GM18517 (cell line): ENCODE data around the gene SEC23B.
"Not testable (repeated sequence)": the region's sequence is repeated elsewhere in the genome, so short reads cannot be mapped to it uniquely, and the experiment has no call there.

Experiments
- ATAC-seq: cut with Tn5 transposase; IDR thresholded peaks from one replicate; pipeline ENCODE4 v1.9.1; 2021; ENCODE audit warnings: mild to moderate bottlenecking, moderate library complexity; ENCODE audit not compliant: unreplicated experiment

SEC23B gene

DNA sequence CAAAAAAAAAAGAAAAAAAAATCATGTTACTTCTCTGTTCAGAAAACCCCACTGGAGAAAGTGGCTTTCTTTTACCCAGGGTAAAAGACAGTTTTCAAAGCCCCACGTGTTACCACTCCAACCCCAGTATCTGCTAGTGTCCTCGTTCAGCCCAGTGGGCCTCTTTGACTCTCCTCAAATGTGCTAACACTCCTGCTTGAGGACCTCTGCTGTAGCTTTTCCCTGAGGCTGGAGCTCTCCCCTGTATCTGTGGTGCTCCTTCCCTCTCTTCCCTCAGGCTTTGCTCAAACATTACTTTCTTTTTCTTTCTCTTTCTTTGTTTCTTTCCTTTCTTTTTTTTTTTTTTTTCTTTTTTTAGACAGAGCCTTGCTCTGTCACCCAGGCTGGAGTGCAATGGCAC lies 15.3 kb downstream of the SEC23B start:
- ATAC-seq = no peak

- no peak for ATAC-seq
These were observed 16.9 kb downstream of the SEC23B start for GRCh38 chr20:18524646-18525045.

DNA sequence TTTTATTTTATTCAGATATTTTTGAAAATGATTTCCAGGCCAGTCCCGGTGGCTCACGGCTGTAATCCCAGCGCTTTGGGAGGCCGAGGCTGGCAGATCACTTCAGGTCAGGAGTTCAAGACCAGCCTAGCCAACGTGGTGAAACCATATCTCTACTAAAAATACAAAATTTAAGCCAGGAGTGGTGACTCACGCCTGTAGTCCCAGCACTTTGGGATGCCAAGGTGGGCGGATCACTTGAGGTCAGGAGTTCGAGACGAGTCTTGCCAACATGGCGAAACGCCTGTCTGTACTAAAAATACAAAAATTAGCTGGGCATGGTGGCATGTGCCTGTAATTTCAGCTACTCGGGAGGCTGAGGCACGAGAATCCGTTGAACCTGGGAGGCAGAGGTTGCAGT lies 19.0 kb downstream of the SEC23B start:
- ATAC-seq = not testable (repeated sequence)

- no peak for ATAC-seq
These were observed 19.6 kb downstream of the SEC23B start for GRCh38 chr20:18527339-18527738.

DNA sequence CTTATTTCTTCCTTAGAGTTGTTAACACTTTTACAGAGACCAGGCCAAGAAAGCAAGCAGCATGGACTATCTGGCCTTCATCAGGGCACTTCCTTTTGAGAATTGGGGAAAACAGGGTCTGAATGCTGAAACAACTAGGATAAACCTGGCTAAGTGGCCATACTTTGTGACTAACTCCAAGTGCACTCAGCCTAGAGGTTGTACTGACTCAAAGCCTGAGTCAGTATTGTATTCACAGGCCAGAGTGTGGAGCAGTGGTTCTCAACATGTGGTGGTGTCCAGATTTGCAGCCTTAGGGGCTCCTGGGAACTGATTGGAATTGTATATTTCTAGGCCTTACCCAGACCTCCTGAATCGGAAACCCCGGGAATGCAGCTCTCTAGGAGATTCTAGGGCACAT lies 20.1 kb downstream of the SEC23B start:
- ATAC-seq = no peak

GRCh38 chr20:18529041-18529440 lies 21.3 kb downstream of the SEC23B start:
- no peak for ATAC-seq

DNA sequence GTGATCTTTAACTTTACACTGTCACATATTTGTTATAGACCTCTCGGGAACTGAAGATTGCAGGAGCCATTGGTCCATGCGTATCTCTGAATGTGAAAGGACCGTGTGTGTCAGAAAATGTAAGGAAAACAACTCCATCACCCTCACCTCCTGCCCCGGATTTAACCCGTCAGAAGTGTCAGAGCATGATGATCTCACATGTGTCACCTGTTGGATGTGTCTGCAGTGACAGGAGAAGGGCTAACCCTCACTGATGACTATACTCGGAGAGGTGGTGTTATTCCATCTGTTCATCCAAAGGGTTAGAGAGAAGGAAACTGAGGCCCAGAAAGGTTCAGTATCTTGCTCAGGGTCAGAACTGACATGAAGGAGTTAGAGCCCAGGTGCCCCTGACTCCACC lies 24.9 kb downstream of the SEC23B start:
- ATAC-seq = no peak

DNA sequence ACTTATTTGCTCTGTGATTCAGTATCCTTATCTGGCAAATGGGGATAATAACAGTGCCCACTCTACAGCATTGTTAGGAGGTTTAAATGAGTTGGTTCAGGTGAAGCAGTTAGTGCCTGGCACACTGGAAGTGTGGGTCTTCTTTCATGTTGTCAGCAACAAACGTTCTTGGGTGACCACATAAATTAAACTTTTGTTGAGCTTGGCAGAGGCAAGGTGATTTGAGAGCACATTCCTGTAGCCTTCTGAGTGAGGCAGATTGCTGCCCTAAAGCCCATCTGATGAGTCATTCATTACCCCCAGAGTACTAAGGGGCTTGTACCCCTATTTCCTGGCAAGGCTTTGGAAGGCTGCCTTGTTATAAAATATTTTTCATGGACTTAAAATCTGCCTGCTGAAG lies 25.8 kb downstream of the SEC23B start:
- ATAC-seq = no peak

DNA sequence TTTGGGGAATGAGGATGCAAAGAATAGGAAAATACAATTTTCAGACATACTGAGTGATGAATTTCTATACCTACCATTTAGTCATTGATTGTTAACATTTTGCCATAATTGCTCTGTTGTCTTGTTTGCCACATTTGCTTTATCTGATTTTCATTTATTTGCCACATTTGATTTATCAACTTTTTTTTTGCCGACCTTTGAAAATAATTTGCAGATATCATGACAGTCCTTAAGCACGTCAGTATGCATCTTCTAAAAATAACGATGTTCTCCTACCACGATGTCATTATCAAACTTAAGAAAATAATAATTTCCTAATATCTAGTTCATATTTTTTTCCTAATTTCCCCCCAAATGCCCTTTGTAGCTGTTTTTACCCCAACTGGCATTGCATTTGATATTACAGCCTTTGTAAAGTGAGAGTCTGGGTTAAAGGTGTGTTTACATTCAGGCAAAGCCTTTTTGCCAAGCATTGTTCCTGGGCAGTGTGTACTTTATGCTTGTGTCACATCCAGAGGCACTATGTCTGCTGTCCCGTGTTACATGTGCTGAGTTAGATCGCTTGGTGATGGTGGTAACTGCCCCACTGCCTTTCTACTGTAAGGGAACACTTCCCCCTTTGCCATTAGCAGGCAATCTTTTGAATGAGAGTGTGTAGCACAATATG lies 26.4 kb downstream of the SEC23B start:
- no peak for ATAC-seq

DNA sequence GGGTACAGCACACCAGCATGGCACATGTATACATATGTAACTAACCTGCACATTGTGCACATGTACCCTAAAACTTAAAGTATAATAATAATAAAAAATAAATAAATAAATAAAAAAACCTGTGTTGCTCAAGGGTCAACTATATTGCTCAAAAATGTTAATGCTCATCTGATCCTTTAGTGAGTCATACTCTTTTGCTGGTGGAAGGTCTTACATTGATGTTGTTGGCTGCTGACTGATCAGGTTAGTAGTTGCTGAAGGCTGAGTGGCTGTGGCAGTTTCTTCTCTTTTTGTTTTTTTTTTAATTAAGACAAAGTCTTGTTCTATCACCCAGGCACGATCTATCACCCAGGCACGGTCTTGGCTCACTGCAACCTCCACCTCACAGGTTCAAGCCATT lies 29.9 kb downstream of the SEC23B start:
- ATAC-seq = no peak

DNA sequence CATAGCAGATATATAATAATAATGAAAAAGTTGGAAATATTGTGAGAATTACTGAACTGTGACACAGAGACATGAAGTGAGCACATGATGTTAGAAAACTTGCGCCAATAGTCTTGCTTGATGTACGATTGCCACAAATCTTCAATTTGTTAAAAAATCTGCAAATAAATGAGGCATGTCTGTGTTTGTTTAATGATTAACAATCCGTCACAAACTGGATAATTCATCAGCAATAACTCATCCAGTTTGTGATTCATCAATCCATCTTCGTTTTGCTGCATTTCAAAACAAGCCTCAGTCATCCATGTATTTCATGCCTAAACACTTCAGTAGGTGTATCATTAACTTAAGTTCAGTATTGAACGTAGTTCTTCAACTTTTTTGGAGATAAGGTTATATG lies 34.0 kb downstream of the SEC23B start:
- ATAC-seq = no peak

DNA sequence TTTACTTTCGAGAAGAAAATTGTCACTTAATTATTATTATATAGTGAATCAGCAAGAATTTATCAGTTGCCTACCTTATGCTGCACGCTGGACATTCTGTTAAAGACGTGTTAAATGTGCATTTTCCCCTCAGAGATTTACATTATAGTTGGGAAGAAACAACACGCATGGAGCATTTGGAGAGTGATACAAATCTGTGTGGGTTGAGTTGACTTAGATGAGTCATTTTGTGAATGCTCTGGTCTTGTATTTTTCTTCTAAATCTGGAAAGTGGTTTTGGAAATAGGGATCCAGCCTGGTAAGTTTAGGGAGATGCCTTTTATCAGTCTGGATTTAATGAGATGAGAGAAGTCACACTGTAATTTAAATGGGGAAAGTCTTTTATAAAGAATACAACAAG lies 35.5 kb downstream of the SEC23B start:
- ATAC-seq = no peak

DNA sequence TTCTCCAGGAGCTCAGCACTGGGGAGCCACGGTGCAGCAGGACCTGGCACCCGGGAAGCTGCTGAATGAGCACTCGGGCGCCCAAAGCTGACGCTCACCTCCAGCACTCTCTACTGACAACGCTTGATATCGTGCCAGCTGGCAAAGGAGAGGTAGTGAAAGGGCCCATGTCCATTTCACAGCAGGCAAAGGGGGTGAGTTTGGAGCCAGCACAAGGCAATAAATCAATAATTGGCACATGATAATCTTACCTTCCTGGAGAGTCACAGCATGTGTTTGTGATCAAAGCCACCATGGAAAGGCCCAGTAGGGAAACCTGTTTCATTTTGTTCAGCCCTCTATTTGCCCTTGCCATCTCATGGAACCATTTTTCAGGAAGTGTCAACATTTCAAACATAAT lies 36.2 kb downstream of the SEC23B start:
- no peak for ATAC-seq

- ATAC-seq = no peak
These were observed 37.8 kb downstream of the SEC23B start for GRCh38 chr20:18545566-18545965.

GRCh38 chr20:18548465-18548864 lies 40.7 kb downstream of the SEC23B start:
- ATAC-seq = no peak

DNA sequence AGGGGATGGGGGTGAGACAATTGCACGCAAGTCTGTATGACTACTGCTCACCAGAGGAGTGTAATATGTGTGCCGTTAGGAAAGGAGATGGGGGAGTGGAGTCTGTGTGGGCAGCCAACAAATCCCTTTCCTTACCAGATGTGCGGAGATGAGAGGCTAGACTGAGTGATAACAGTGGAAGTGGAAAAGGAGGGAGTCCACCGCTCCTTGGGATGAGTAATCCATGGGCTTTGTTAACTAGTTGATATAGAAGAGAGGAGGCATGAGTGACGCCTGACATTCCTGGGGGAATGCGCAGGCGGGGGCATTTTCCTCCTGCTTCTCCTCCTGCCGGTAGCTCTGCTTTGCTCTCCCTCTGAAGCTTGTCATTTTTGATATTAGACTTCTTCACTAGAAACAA lies 46.0 kb downstream of the SEC23B start:
- ATAC-seq = no peak

DNA sequence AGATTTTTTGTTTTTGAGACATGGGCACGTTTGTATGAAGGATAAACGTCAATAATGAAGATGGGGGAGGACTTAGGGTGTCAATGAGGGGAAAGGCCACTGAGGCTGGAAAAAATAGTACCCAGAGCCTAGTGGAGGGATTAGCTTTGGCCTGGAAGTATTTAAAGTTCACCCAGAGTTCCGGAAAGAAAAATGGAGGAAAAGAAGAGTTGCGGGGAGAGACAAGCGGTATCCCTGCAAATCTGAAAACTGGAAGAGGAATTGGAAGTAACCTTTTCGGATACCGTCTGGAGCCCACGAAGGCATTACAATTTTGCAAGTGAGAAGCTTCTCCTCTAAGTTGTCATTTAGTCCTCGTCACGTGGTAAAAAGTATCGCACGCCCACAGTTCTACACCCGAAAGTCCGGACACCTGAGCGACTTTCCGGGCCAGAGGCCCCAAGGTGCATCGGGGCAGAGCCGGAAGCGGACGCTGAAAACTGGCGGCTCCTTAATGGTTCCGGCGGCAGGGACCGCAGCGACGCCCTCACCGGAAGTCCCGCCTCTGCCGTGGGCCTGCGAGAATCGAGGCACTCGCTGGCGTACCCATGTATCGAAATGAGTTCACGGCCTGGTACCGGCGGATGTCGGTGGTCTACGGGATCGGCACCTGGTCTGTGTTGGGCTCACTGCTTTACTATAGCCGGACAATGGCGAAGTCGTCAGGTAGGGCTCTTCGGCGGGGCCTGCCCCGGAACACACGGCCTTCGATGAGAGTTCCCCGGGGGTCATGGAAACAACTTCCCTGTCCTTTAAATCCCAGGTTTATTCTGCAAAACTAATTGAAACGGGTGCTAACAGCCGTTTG lies 59.4 kb downstream of the SEC23B start, which contains the start of gene SMIM26:
SMIM26 (plus strand) TSS at position 541 of the 847 bp plus-strand sequence; CDS start at position 588, 47 bp downstream.
- ATAC-seq = peak; percentile 95

GRCh38 chr20:18567739-18568091 lies 60.0 kb downstream of the SEC23B start:
- peak; percentile 13 for ATAC-seq

DNA sequence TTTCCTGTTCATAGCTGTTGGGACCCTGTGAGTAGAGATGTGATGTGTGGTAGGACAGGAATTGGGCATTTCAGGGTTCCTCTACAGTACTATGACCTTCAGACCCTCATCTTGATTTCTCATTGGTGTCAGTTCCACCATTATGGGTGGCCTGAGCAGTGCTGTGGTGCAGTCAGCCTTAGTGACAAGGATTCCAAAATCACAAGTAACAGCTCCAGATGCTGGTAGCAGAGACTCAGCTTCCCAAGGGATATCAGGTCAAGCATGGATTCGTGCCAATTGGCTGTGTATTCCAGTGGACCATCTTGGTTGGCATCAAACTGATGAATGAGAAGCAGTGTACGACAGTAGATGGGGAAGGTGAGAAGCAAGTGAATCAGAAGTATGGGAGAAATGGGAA lies 63.3 kb downstream of the SEC23B start:
- no peak for ATAC-seq

- ATAC-seq = no peak
These were observed 63.8 kb downstream of the SEC23B start for GRCh38 chr20:18571578-18571977.

GRCh38 chr20:18577942-18578341 lies 70.2 kb downstream of the SEC23B start:
- ATAC-seq = no peak

DNA sequence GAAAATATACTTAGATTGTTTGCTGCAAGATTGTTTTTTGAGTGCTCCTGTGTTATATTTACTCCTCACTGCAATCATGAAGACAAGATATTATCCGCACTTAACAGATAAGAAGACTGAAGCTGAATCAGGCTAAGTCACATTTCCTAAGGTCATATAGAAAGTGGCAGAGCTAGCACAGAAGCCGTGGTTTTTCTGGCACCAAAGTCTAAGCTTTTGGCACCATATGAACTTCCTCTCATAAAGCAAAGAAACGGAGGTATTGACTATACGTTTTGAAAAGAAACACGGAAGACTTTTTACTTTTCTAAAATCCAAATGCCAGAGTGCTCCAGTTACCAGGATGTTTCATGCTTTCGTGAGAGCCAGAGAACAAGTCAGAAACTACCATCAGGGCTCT lies 70.8 kb downstream of the SEC23B start:
- ATAC-seq = no peak
